Gastroesophageal sphincter (tissue), 4 donors: ENCODE measurements around the gene CTSO. TPM values are rescaled to one million over a fixed set of nuclear protein-coding genes. Genes with fewer than 3 reads are reported as not detected.
"Not testable (repeated sequence)": the region's sequence is repeated elsewhere in the genome, so short reads cannot be mapped to it uniquely, and the experiment has no call there.

Experiments
- ATAC-seq: fragments of 150-250 bp; one replicate; pipeline ENCODE4 v1.9.1; 2016; ENCODE audit warnings: mild to moderate bottlenecking, moderate library complexity
- H3K27ac ChIP-seq, 4 donors: fragments of 200-600 bp; sonication (generic) in 3 of 4; 1 replicate in 3 of 4; 2 replicates in 1 of 4; pipeline ENCODE4 v1.5.1; 2016 to 2019
- H3K27me3 ChIP-seq: fragments of 200-600 bp; sonication (generic); one replicate; pipeline ENCODE4 v1.5.1; 2019
- H3K36me3 ChIP-seq, 2 donors: fragments of 200-600 bp; sonication (generic); one replicate each; pipeline ENCODE4 v1.5.1; 2019; ENCODE audit warnings: control low read depth in 1 of 2
- H3K4me1 ChIP-seq, 3 donors: fragments of 200-600 bp; sonication (generic); 1 replicate in 2 of 3; 2 replicates in 1 of 3; pipeline ENCODE4 v1.5.1; 2016 to 2019; ENCODE audit warnings: control low read depth in 2 of 3
- H3K4me3 ChIP-seq, 2 donors: fragments of 200-600 bp; sonication (generic); one replicate each; pipeline ENCODE4 v1.5.1; 2019; ENCODE audit warnings: mild to moderate bottlenecking in 1 of 2, moderate library complexity in 1 of 2
- H3K9me3 ChIP-seq, 3 donors: fragments of 200-600 bp; sonication (generic); one replicate each; pipeline ENCODE4 v1.5.1; 2017 to 2019; ENCODE audit warnings: control low read depth in 2 of 3
- CTCF ChIP-seq, 4 experiments: fragments of 200-600 bp in 2 of 4; fragments of 450-650 bp in 2 of 4; sonication (generic) in 1 of 4; IDR thresholded peaks; one replicate each; pipeline ENCODE4 v1.5.1; 2017 to 2019; ENCODE audit warnings: antibody characterized with exemption in 4 of 4, mild to moderate bottlenecking in 2 of 4, moderate library complexity in 2 of 4
- EP300 ChIP-seq: sonication (generic); formaldehyde crosslinking; IDR thresholded peaks from one replicate; pipeline ENCODE4 v1.6.1; 2017; ENCODE audit warnings: antibody characterized with exemption, mild to moderate bottlenecking
- POLR2A ChIP-seq, 2 donors: fragments of 450-650 bp; IDR thresholded peaks; one replicate each; pipeline ENCODE4 v1.6.1; 2017; ENCODE audit warnings: antibody characterized with exemption in 2 of 2, mild to moderate bottlenecking in 2 of 2, moderate library complexity in 1 of 2
- POLR2AphosphoS5 ChIP-seq: sonication (generic); formaldehyde crosslinking; IDR thresholded peaks from one replicate; pipeline ENCODE4 v1.6.1; 2017; ENCODE audit warnings: antibody characterized with exemption
- whole genome bisulfite sequencing, 2 donors: methylation state at CpG; one replicate each; pipeline ENCODE4 v1.1.5; 2018; ENCODE audit warnings: low coverage in 1 of 2; 5-methylcytosine and 5-hydroxymethylcytosine counted together
- total RNA-seq, 4 donors: library from RNA; depleted of rRNA; stranded (reverse); fragments of >200 nt; gene quantifications; one replicate each; pipeline ENCODE4 v1.1.0, GENCODE V29; 2016

The CTSO gene
- total RNA-seq, 4 donors from 2014 or later: 16.6 to 36.8 (median 29.4) TPM

DNA sequence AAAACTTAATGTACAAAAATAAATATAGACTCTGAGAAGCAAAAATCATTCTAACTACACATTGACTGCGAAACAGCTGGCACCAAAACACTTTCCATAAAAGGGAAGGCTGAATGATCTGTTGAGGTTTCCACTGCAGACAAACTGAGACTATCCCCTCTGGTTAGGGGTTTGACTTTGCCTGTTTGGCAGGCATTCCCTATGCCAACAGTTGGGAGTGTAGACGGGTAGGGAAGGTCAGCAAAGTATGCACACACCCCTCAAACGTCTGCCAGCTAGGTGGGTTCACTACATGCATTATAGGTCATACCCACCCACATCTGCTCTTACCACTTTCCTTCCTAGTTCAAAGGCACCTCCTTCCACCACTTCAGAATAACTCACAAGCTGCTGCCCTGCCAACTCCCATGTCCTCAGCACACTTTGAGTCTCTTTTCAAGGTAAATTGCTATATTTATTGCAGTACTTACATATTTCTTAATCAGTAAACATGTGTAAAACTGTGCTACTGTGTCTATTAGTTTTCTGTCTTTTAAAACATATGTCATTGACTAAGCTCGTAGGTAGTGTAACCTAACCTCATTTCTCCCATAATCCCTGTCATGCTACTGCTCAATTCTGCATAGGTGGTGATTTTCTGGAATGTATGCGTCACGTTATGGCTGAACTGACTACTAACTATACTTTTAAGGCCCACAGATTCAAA, 12.4 kb downstream of the CTSO start:
- H3K9me3 ChIP-seq: no peaks in the 10 kb centered on the region
- no peak overlapping the region for H3K4me3 ChIP-seq
- H3K27ac ChIP-seq: no peak overlapping the region
- no peak for ATAC-seq
- WGBS, 2 donors: 80 to 87% methylated on average over 4 to 6 of the region's 6 CpGs
- H3K4me1 ChIP-seq: no peaks in the 10 kb centered on the region
- H3K27me3 ChIP-seq: no peaks in the 10 kb centered on the region
- peaks cover 0 to 59% of the 10 kb centered on the region in 2 donors for H3K36me3 ChIP-seq
- TF ChIP-seq EP300 (no peak), POLR2AphosphoS5 (no peak), CTCF (IDR thresholded peaks at IDR 0.05) (no peak), POLR2A (IDR thresholded peaks at IDR 0.05) (no peak)

DNA sequence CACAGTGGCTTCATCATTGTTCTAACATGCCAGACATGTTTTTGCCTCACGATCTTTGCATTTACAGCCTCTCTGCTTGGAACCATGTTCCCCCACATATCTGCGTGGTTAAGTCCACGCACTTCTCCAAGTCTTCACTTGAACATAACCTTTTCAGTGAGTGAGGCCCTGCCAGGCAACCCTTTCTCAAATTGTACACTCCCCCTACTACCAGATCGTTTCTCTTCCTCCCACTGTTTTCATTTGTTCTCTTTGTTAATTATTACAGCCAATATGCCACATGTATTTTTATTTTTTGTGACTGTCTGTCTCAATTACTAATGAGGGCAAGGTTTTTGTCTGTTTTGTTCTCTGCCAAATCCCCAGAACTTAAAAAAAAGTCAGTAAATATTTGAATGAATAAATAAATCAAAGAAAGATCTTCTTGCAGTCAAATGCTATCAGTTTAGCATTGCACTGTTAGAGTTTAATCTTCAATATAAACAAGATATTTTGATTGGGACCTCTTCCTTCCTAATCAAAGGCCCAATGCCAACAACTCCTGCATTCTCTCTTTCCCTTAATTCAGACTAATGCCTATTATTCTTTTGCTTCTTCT, 18.2 kb downstream of the CTSO start:
- Histone ChIP-seq H3K27ac (no peak overlapping the region), H3K9me3 (no peaks in the 10 kb centered on the region), H3K27me3 (no peaks in the 10 kb centered on the region), H3K36me3 (peaks cover 0 to 71% of the 10 kb centered on the region in 2 donors), H3K4me1 (no peaks in the 10 kb centered on the region), H3K4me3 (no peak overlapping the region)
- 83 to 87% methylated on average over 4 of the region's 4 CpGs for WGBS, 2 donors
- TF ChIP-seq POLR2A (IDR thresholded peaks at IDR 0.05) (no peak), CTCF (IDR thresholded peaks at IDR 0.05) (no peak), POLR2AphosphoS5 (no peak), EP300 (no peak)
- ATAC-seq: no peak

GRCh38 chr4:155934634-155935033, 19.0 kb downstream of the CTSO start:
- ATAC-seq, H3K4me3 ChIP-seq, H3K4me1 ChIP-seq, H3K27ac ChIP-seq, H3K27me3 ChIP-seq, H3K9me3 ChIP-seq: not testable (repeated sequence)
- peaks cover 0 to 68% of the 10 kb centered on the region in 2 donors for H3K36me3 ChIP-seq
- 85 to 93% methylated on average over 4 of the region's 4 CpGs for WGBS, 2 donors

- Histone ChIP-seq H3K27me3 (no peaks in the 10 kb centered on the region), H3K36me3 (peaks cover 0 to 66% of the 10 kb centered on the region in 2 donors), H3K27ac (no peak overlapping the region), H3K9me3 (no peaks in the 10 kb centered on the region), H3K4me3 (no peak overlapping the region), H3K4me1 (no peaks in the 10 kb centered on the region)
- no peak for TF ChIP-seq CTCF (IDR thresholded peaks at IDR 0.05)
- no peak for TF ChIP-seq POLR2AphosphoS5
- no peak for TF ChIP-seq POLR2A (IDR thresholded peaks at IDR 0.05)
- TF ChIP-seq EP300: no peak
- ATAC-seq: no peak
- 92 to 93% methylated on average over 4 of the region's 4 CpGs for WGBS, 2 donors
These were observed 22.0 kb downstream of the CTSO start for GRCh38 chr4:155931634-155932033.

GRCh38 chr4:155930330-155930729, 23.3 kb downstream of the CTSO start:
- no peaks in the 10 kb centered on the region for H3K4me1 ChIP-seq
- no peaks in the 10 kb centered on the region for H3K27me3 ChIP-seq
- H3K9me3 ChIP-seq: no peaks in the 10 kb centered on the region
- peaks cover 0 to 66% of the 10 kb centered on the region in 2 donors for H3K36me3 ChIP-seq
- TF ChIP-seq POLR2A (IDR thresholded peaks at IDR 0.05): no peak
- no peak for TF ChIP-seq EP300
- TF ChIP-seq POLR2AphosphoS5: no peak
- no peak for TF ChIP-seq CTCF (IDR thresholded peaks at IDR 0.05)
- 85 to 96% methylated on average over 2 of the region's 2 CpGs for WGBS, 2 donors
- no peak for ATAC-seq
- no peak overlapping the region for H3K4me3 ChIP-seq
- H3K27ac ChIP-seq: no peak overlapping the region
